GM10248 (cell line): Measurements from ENCODE around the gene DDHD1.

Experiments
- CTCF ChIA-PET: fragments of 300-600 bp; sonication (Branson Sonifier 250); formaldehyde crosslinking; extraction: SDS; loops from one replicate; lab custom pipeline; 2021; ENCODE audit warnings: antibody characterized with exemption; lab: Yijun Ruan, JAX
- POLR2A ChIA-PET: fragments of 350-650 bp; sonication (Branson Sonifier 250); formaldehyde crosslinking; extraction: SDS; loops from one replicate; lab custom pipeline; 2020; ENCODE audit warnings: antibody characterized with exemption; lab: Yijun Ruan, JAX
- DNase-seq: peaks from one replicate; pipeline ENCODE4 v3.0.0; 2012; ENCODE audit errors: extremely low spot score
- TF ChIP-seq, protein P1 (sequence below): IDR thresholded peaks from 2 replicates; pipeline ENCODE4 v1.5.1; 2012; ENCODE audit warnings: mild to moderate bottlenecking, low read depth; ENCODE audit errors: extremely low read depth, missing control alignments, control extremely low read depth

Gene DDHD1

DNA sequence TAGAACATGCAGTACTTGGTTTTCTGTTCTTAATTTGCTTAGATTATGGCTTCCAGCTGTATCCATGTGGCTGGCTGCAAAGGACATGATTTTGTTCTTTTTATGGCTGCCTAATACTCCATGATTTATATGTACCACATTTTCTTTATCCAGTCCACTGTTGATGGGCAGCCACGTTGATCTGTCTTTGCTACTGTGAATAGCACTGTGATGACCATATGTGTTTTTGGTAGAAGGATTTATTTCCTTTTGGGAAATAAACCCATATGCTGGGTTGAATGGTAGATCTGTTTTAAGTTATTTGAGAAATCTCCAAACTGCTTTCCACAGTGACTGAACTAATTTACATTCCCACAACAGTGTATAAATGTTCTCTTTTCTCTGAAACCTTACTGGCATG is 116.1 kb downstream of the DDHD1 start:
- CTCF ChIA-PET: no interaction called here
- TF ChIP-seq, protein P1, sequence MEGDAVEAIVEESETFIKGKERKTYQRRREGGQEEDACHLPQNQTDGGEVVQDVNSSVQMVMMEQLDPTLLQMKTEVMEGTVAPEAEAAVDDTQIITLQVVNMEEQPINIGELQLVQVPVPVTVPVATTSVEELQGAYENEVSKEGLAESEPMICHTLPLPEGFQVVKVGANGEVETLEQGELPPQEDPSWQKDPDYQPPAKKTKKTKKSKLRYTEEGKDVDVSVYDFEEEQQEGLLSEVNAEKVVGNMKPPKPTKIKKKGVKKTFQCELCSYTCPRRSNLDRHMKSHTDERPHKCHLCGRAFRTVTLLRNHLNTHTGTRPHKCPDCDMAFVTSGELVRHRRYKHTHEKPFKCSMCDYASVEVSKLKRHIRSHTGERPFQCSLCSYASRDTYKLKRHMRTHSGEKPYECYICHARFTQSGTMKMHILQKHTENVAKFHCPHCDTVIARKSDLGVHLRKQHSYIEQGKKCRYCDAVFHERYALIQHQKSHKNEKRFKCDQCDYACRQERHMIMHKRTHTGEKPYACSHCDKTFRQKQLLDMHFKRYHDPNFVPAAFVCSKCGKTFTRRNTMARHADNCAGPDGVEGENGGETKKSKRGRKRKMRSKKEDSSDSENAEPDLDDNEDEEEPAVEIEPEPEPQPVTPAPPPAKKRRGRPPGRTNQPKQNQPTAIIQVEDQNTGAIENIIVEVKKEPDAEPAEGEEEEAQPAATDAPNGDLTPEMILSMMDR: no peak
- POLR2A ChIA-PET: no interaction called here
- no peak for DNase-seq

DNA sequence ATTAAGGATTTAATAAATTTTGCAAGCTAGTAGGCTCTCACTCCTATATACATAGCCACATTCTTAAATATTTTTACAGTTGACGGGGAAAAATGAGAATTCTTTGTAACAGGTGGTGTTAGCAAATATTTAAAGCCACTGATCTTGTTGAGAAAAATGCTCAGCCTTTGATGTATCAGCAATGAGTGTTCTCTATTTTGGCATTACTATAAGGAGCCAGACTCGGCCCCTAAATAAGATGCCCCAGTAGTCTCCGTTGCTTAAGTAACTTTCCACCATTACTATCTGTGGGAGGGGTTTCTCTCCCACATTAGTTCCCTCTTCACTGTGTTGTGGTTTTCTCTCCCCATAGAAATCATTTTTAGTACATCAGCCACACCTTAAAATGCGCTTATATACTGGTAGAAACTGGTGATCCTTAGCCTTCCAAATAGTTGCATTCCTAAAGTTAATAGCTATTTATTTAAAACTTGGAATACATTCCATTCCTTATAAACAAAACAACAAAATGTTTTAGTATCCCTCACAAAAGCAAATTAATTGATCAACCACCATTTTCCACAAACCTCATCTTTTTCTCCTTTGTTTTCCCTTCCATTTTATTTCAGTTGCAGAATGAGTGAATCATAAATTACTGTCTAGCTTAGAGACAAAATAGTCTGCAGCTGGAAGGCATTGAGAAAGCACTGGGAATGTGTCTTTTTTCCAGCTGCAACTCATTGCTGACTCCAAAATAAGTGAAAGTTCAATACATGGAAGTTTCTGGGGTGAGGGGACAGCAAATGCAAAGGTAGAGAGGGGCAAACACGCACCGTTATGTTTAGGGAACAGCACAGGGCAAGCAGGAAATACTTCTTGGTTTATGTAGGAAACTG is 117.5 kb downstream of the DDHD1 start:
- DNase-seq: no peak
- CTCF ChIA-PET: interaction anchor here (1.2 to 1.3 kb wide), 3 partner anchors 10 to 19 kb away, joined by 3 to 6 read pairs (median 4); no protein-coding TSS in a partner anchor
- TF ChIP-seq, protein P1: no peak
- POLR2A ChIA-PET: no interaction called here

DNA sequence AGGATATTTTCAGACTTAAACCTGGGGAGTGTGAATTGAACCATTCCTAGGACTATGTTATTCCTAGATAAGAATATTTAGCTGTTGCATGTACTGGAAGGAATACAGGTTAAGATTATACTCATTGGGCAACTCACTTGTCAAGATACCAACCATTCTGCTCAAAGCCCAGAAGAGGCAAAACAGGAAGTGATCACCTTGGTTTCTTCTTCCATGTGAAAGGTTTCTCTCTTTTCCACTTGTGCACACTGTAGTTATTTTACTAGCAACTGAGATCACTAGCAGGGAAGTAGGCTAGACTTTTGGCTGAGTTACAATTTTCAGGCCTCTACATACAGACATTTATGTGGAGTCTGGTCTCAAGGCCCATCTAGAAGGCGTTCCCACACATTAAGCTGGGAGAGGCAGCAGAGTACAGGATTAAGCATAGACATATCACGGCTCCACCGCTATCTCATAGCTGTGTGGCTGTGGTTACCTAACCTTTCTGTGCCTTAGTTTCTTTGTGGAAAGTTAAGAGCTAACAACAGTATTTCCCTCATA is 118.4 kb downstream of the DDHD1 start:
- TF ChIP-seq, protein P1: no peak
- ChIA-PET CTCF (interaction anchor here (1.2 kb wide), 3 partner anchors 11 to 19 kb away, joined by 3 to 6 read pairs (median 4); no protein-coding TSS in a partner anchor), POLR2A (no interaction called here)
- no peak for DNase-seq

DNA sequence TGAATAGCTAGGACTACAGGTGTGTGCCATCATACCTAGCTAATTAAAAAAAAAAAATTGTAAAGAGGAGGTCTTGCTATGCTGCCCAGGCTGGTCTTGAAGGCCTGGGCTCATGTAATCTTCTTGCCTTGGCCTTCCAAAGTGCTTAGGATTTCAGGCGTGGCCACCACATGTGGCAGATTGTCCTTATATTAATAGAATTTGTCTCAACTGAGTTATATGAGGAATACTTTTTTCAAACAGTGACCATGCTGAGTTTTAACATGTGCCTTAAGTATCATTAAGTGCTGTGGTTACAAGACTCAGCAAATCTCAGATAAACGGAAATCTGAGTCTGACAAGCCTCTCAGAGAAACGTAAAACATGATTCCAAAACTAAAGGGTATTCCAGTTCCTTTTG is 119.1 kb downstream of the DDHD1 start:
- CTCF ChIA-PET: interaction anchor here (1.2 to 1.5 kb wide), 3 partner anchors 9 to 18 kb away, joined by 3 to 6 read pairs (median 5); no protein-coding TSS in a partner anchor
- no peak for DNase-seq
- TF ChIP-seq, protein P1: no peak
- POLR2A ChIA-PET: no interaction called here

DNA sequence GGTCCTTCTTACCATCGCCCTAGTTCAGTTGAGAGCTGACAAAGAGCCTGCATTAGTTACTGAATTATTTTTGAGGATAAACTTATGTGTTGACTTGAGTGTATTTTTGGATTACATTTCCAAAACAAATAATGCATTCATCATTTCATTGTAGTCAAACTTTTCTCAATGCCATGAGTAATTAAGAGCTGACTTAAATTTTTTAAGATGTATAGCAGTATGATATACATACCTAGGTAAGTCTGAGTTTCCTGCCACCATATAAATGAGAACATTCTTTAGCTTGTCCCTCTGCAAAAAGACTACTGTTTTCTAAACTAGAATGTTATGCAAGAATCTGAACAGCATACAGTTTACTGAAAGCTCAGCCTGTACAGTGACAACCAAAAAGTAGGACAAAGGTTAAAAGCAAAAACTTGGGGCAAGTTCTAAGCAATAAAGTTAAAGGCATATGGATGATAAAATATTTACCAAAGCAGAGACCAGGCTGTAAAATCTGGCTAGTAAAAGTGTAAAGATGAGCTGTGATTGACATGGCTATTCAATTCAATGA is 120.2 kb downstream of the DDHD1 start:
- POLR2A ChIA-PET: no interaction called here
- DNase-seq: no peak
- TF ChIP-seq, protein P1: no peak
- CTCF ChIA-PET: interaction anchor here (0.9 to 1.5 kb wide), 4 partner anchors 8 to 22 kb away, joined by 3 to 6 read pairs (median 4); no protein-coding TSS in a partner anchor

DNA sequence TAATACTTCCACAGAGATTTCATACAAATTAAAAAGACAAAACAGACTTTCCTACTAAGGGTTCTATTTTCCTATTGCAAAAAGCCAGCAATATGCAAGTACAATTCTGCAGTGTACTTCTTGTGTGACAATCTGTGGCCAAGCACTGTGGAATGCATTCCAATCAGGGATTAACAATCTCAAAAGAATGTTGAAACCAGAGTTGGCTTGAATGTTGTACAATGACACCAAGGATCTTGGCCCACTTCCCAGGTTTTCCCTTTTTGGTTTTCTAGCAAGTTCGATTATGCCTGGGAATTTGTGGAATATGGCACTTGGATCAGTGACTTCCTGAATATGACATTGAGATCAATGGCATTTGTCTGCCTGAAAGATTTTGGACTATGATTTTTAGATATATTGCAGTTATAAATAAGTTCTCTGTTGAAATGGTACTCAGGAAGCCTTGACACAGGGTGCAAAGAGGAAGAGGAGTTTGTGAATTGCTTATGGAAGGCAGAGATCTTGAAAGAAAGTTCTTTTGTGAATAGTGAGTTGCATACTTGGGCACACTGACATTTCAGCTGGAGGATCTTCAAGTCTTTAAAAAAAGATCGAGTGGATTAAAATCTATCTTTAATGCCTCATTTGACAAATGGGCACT is 120.8 kb downstream of the DDHD1 start:
- TF ChIP-seq, protein P1: no peak
- DNase-seq: no peak
- ChIA-PET CTCF (interaction anchor here (1.0 to 1.4 kb wide), 2 partner anchors 13 to 22 kb away, joined by 3 to 4 read pairs; no protein-coding TSS in a partner anchor), POLR2A (no interaction called here)
